Measurements from ENCODE around the gene ZNF784.

DNA sequence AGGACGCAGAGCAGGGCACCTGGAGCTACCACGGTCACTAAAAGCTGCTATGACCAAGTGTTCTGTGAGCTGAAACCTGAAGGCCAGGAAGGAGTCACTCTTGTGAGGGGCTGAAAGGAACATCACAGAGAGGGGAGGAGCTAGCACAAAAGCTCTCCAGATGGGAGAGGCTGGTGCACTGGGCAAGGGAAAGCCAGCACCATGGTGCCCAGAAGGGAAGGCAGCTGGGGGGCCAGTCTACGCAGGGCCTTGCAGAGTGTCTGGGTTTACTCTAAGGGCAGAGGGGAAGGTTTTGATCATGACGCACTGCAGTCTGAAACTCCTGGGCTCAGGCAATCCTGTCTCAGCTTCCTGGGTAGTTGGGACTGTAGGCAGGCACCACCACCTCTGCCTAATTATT is 12.4 kb upstream of the ZNF784 start:
- TF ChIP-seq, protein P1, sequence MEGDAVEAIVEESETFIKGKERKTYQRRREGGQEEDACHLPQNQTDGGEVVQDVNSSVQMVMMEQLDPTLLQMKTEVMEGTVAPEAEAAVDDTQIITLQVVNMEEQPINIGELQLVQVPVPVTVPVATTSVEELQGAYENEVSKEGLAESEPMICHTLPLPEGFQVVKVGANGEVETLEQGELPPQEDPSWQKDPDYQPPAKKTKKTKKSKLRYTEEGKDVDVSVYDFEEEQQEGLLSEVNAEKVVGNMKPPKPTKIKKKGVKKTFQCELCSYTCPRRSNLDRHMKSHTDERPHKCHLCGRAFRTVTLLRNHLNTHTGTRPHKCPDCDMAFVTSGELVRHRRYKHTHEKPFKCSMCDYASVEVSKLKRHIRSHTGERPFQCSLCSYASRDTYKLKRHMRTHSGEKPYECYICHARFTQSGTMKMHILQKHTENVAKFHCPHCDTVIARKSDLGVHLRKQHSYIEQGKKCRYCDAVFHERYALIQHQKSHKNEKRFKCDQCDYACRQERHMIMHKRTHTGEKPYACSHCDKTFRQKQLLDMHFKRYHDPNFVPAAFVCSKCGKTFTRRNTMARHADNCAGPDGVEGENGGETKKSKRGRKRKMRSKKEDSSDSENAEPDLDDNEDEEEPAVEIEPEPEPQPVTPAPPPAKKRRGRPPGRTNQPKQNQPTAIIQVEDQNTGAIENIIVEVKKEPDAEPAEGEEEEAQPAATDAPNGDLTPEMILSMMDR (IDR thresholded peaks at IDR 0.05): no peak
- TF ChIP-seq, protein P2, sequence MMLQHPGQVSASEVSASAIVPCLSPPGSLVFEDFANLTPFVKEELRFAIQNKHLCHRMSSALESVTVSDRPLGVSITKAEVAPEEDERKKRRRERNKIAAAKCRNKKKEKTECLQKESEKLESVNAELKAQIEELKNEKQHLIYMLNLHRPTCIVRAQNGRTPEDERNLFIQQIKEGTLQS (CRISPR knock-in tag; conservative IDR thresholded peaks at IDR 0.05): no peak
- TF ChIP-seq CBFB (CRISPR knock-in tag; IDR thresholded peaks at IDR 0.05; ENCODE audit: low read depth): no peak
- no peak for TF ChIP-seq ZNF396 (CRISPR knock-in tag; IDR thresholded peaks at IDR 0.05; ENCODE audit: borderline replicate concordance)
- no peak for TF ChIP-seq ELF4 (CRISPR knock-in tag; IDR thresholded peaks at IDR 0.05; ENCODE audit: low read depth)
- TF ChIP-seq IRF2 (CRISPR knock-in tag; IDR thresholded peaks at IDR 0.05; ENCODE audit: borderline replicate concordance, low read depth): no peak
- TF ChIP-seq NFYB (CRISPR knock-in tag; conservative IDR thresholded peaks at IDR 0.05; ENCODE audit: low read depth): no peak
- TF ChIP-seq CREB1 (CRISPR knock-in tag; IDR thresholded peaks at IDR 0.05): no peak
- no peak for TF ChIP-seq ZNF416 (CRISPR knock-in tag; IDR thresholded peaks at IDR 0.05)
- TF ChIP-seq ETV6 (CRISPR knock-in tag; IDR thresholded peaks at IDR 0.05): no peak
- no peak for TF ChIP-seq SMAD3 (CRISPR knock-in tag; IDR thresholded peaks at IDR 0.05; ENCODE audit: borderline replicate concordance)
- TF ChIP-seq, protein P3, sequence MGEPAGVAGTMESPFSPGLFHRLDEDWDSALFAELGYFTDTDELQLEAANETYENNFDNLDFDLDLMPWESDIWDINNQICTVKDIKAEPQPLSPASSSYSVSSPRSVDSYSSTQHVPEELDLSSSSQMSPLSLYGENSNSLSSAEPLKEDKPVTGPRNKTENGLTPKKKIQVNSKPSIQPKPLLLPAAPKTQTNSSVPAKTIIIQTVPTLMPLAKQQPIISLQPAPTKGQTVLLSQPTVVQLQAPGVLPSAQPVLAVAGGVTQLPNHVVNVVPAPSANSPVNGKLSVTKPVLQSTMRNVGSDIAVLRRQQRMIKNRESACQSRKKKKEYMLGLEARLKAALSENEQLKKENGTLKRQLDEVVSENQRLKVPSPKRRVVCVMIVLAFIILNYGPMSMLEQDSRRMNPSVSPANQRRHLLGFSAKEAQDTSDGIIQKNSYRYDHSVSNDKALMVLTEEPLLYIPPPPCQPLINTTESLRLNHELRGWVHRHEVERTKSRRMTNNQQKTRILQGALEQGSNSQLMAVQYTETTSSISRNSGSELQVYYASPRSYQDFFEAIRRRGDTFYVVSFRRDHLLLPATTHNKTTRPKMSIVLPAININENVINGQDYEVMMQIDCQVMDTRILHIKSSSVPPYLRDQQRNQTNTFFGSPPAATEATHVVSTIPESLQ (CRISPR knock-in tag; IDR thresholded peaks at IDR 0.05): no peak
- TF ChIP-seq RELA (CRISPR knock-in tag; IDR thresholded peaks at IDR 0.05; ENCODE audit: borderline replicate concordance): no peak
